Esophagus (tissue), 2 donors: ENCODE measurements around the gene SFRP5. TPM values are rescaled to one million over a fixed set of nuclear protein-coding genes. Genes with fewer than 3 reads are reported as not detected.
A peak's percentile ranks its signal among the peaks of the same experiment; 100 is the strongest.

Source experiments
- H3K27ac ChIP-seq, 2 donors: one replicate each; pipeline ENCODE4 v1.5.1; 2013; ENCODE audit warnings: low read depth in 2 of 2, mild to moderate bottlenecking in 2 of 2, inconsistent platforms in 1 of 2, low read length in 1 of 2, moderate library complexity in 1 of 2
- H3K27me3 ChIP-seq, 2 donors: one replicate each; pipeline ENCODE4 v1.6.1; 2013; ENCODE audit warnings: low read length in 2 of 2, control low read depth in 1 of 2, mild to moderate bottlenecking in 1 of 2; ENCODE audit not compliant: insufficient read depth in 2 of 2, control insufficient read depth in 1 of 2
- H3K36me3 ChIP-seq, 2 donors: one replicate each; pipeline ENCODE4 v1.6.1; 2013; ENCODE audit warnings: low read length in 1 of 2; ENCODE audit not compliant: control insufficient read depth in 2 of 2, insufficient read depth in 2 of 2
- H3K4me1 ChIP-seq, 2 donors: one replicate each; pipeline ENCODE4 v1.6.1; 2013; ENCODE audit warnings: low read length in 1 of 2; ENCODE audit not compliant: control insufficient read depth in 2 of 2, insufficient read depth in 2 of 2
- H3K4me3 ChIP-seq, 2 donors: one replicate each; pipeline ENCODE4 v1.5.1; 2013; ENCODE audit warnings: low read length in 2 of 2, mild to moderate bottlenecking in 2 of 2, low read depth in 1 of 2, moderate library complexity in 1 of 2
- H3K9me3 ChIP-seq, 2 donors: one replicate each; pipeline ENCODE4 v1.6.1; 2013; ENCODE audit warnings: mild to moderate bottlenecking in 2 of 2, low read depth in 1 of 2, low read length in 1 of 2, moderate library complexity in 1 of 2; ENCODE audit not compliant: control insufficient read depth in 2 of 2, insufficient read depth in 1 of 2
- WGBS, 2 donors: extraction: QIAGEN DNeasy Blood & Tissue Kit; methylation state at CpG; one replicate each; pipeline ENCODE4 v1.1.7; 2013; 5-methylcytosine and 5-hydroxymethylcytosine counted together
- polyA plus RNA-seq, 2 donors: library from polyadenylated mRNA; stranded (reverse); fragments of 200-250 nt; gene quantifications; one replicate each; pipeline ENCODE4 v1.2.3, GENCODE V29; 2013
- donor health status: healthy with polysubstance abuse.
- donor health status: Bipolar disorder and iron deficiency.

Gene SFRP5, protein sequence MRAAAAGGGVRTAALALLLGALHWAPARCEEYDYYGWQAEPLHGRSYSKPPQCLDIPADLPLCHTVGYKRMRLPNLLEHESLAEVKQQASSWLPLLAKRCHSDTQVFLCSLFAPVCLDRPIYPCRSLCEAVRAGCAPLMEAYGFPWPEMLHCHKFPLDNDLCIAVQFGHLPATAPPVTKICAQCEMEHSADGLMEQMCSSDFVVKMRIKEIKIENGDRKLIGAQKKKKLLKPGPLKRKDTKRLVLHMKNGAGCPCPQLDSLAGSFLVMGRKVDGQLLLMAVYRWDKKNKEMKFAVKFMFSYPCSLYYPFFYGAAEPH
- polyA plus RNA-seq, result under 1 TPM; 0.65 to 0.88 TPM

DNA sequence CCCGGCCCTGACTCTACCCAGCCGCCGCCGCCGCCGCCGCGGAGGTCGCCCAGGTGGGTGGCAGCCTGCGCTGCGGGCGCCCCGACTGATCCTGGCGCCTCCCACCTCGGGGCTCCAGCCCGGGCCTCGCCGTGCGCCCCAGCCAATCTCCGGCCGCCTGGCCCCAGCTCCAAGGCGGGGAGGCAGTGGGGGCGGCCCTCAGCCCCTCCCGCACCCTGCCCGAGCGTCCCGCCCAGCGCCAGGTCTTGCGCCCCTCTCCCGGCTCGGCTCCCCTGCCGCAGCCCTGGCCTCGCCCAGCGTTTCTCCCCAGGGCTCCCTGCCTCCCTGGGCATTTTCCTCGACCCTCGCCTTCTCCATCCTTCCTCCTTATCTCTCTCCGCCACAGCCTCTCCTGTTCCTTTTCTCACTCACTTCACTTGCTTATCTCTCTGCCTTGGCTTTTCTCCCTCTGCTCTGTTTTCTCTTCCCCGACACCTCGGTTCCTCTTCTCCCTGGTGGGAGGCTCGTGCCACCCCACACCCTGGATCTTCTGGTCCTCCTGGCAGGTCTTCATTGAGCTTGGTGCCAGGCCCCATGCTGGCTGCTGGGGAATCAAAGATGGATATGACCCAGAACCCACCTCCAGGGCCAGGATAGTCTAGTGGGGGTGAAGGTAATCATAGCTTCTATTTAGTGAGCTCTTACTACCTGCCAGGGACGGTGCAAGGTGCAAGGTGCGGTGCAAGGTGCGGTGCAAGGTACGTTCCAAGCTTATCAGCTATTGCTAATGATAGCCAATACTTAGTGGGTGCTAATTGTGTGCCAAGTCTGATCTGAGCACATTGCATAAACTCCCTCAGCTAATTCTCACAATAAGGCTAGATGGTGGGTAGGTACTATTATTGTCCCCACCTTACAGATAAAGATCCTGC, at the start of gene SFRP5:
Gene SFRP5, minus strand, starts transcription at position 87 of the 911 bp plus-strand sequence. CDS start 166 bp downstream, outside the sequence.
- Histone ChIP-seq H3K9me3 (no peaks in the 10 kb centered on the region), H3K27me3 (peaks cover 3 to 14% of the 10 kb centered on the region in 2 donors), H3K27ac (no peak within 1 kb of the TSS), H3K4me1 (peaks cover 6 to 7% of the 10 kb centered on the region in 2 donors), H3K4me3 (peak within 1 kb of the TSS; percentile 11 to 21), H3K36me3 (no peaks in the 10 kb centered on the region)
- WGBS, 2 donors, result 15 to 16% methylated on average over 24 to 44 of the region's 44 CpGs

DNA sequence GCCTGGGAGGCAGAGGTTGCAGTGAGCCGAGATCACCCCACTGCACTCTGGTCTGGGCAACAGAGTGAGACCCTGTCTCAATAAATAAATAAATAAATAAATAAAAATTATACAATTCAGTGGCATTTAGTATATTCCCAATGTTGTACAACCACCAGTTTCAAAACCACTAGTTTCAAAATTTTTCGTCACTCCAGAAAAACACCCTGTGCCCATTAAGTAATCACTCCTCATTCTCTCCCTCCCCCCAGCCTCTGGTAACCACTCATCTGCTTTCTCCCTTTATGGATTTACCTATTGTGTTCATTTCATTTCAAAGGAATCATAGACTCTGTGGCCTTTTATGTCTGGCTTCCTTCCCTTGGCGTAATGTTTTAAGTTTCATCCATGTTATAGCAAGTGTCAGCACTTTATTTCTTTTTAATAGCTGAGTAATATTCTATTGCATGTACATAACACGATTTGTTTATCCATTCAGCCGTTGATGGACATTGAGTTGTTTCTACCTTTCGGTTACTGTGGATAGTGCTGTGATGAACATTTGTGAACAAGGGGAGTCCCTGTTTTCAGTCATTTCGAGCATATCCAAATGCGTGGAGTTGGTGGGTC, 48.4 kb upstream of the SFRP5 start:
- Histone ChIP-seq H3K27me3 (no peaks in the 10 kb centered on the region), H3K9me3 (no peaks in the 10 kb centered on the region), H3K27ac (no peak overlapping the region), H3K4me1 (peaks cover 0 to 9% of the 10 kb centered on the region in 2 donors), H3K4me3 (no peak overlapping the region), H3K36me3 (no peaks in the 10 kb centered on the region)
- 92 to 93% methylated on average over 8 of the region's 8 CpGs for WGBS, 2 donors

DNA sequence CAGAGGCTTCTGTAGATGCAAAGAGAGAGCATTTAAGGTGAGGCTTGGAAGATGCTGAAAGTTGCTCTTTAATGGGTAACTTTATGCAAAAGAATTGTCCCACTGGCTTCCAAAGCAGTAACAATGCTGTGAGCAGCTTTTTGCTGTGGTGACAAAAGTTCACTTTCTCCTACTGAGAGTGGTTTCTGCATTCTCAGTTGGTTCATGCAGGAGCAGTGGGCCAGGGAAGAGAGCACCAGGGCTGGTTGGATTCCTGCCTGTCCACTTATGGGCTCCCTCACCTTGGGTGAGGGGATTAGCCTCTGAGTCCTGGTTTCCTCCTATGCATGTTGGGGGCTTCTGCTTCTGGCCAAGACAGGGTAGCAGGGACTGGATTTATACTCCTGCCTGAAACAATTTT, 46.8 kb upstream of the SFRP5 start:
- no peaks in the 10 kb centered on the region for H3K27me3 ChIP-seq

DNA sequence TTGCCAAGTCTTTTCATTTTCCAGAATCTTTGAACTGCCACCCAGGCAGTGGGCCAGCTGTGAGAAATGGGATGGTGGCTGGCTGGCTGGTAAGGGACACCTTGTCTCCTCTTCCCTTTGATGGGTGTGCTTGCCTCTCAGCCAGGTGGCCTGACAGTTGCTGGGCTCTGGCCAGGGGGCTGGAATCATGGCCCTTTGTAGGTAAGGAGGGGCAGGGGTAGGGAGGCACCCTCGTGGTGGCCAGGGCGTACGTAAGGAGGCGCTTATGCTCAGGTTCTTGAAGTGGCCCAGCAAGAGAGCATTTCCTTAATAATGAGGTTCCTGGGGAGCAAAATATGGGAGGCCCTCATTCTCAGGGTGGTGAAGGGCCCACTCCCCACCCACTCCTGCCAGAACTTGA, 44.8 kb upstream of the SFRP5 start:
- no peak overlapping the region for H3K27ac ChIP-seq
- H3K27me3 ChIP-seq, result no peaks in the 10 kb centered on the region
- H3K4me3 ChIP-seq, result no peak overlapping the region
- H3K9me3 ChIP-seq, result no peaks in the 10 kb centered on the region
- 77 to 86% methylated on average over 4 of the region's 4 CpGs for WGBS, 2 donors
- no peaks in the 10 kb centered on the region for H3K36me3 ChIP-seq
- H3K4me1 ChIP-seq, result peaks cover 0 to 4% of the 10 kb centered on the region in 2 donors

More for the DNA sequence above, 46.8 kb upstream of the SFRP5 start:
- no peak overlapping the region for H3K4me3 ChIP-seq
- no peak overlapping the region for H3K27ac ChIP-seq
- no peaks in the 10 kb centered on the region for H3K36me3 ChIP-seq
- H3K4me1 ChIP-seq, result peaks cover 0 to 9% of the 10 kb centered on the region in 2 donors
- no peaks in the 10 kb centered on the region for H3K9me3 ChIP-seq

DNA sequence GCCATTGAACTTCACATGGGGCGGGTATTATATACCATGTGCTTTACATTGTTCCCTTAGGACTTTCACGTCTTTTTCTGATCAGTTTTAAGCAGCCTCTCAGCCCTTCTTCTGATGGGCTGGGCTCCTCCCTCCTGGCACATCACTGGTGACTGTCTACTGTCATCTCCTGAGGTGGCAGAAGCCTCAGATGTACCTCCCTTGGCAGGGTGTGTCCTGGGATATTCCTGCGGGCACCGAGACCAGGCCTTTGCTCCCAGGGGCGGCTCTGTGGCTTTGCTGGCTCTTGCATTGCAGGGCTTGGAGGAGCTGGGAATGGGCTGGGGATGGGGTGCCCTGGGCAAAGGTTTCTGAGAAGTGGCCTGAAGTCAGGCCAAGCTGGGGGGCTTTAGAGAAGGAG, 43.2 kb upstream of the SFRP5 start:
- H3K27ac ChIP-seq, result no peak overlapping the region
- H3K36me3 ChIP-seq, result no peaks in the 10 kb centered on the region
- H3K27me3 ChIP-seq, result no peaks in the 10 kb centered on the region
- H3K4me1 ChIP-seq, result no peaks in the 10 kb centered on the region
- H3K4me3 ChIP-seq, result no peak overlapping the region
- WGBS, 2 donors, result 83 to 88% methylated on average over 5 of the region's 5 CpGs
- H3K9me3 ChIP-seq, result no peaks in the 10 kb centered on the region

DNA sequence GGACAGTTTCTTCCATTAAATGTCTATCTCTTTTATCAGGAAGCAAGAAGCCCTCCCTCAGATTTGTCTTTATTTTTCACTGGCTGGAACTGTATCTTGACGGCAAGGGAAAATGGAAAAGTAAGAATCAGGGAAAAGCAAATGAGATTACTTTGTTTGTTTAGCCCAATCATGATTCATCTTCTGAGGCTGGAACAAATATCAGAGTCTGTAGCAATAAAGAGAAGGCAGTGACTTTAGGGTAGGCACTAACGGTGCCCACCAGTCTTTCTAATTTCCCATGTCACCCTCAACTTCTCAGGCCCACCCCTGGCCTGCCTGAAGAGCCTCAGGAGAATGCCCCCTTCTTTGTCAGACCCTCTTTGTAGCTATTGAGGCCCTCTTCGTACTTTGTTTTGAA, 41.5 kb upstream of the SFRP5 start:
- Histone ChIP-seq H3K36me3 (no peaks in the 10 kb centered on the region), H3K4me3 (no peak overlapping the region), H3K9me3 (no peaks in the 10 kb centered on the region), H3K27me3 (no peaks in the 10 kb centered on the region), H3K27ac (no peak overlapping the region), H3K4me1 (no peaks in the 10 kb centered on the region)
- WGBS, 2 donors, result 47 to 51% methylated on average over 3 of the region's 3 CpGs

DNA sequence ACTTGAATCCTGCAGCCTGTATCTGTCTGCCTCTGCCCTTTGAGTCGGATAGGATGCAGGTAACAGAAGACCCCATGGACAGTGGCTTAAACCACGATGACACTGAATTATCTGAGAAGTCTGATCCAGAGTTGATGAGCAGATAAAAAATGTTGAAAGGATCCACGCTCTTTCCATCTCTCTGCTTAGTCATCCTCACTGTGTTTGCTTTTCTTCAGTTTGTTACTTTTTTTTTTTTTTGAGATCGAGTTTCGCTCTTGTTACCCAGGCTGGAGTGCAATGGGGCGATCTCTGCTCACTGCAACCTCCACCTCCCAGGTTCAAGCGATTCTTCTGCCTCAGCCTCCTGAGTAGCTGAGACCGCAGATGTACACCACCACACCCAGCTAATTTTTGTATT, 40.9 kb upstream of the SFRP5 start:
- H3K36me3 ChIP-seq, result no peaks in the 10 kb centered on the region

DNA sequence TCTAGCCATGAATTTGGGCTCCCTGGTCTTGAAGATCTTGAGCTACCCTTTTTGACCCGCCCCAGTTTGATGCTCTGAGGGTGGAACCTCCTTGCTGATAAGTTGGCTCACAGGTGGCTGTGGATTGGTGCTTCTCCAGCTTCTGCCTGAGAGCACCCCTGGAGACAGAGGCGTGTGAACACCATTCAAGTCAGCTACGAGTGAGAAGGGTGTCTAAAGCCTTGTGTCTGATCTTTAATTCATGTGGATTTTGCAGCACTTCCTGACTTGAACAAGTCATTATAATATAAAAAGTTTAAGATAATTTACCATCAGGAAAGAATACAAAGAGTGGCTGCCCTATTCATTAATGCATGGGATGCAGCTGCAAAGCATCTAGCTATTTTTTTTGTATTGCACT, 40.2 kb upstream of the SFRP5 start:
- Histone ChIP-seq H3K4me1 (no peaks in the 10 kb centered on the region), H3K36me3 (no peaks in the 10 kb centered on the region), H3K27ac (no peak overlapping the region), H3K4me3 (no peak overlapping the region), H3K9me3 (no peaks in the 10 kb centered on the region), H3K27me3 (no peaks in the 10 kb centered on the region)
- WGBS, 2 donors, result 53 to 62% methylated on average over 3 of the region's 3 CpGs

More for the DNA sequence above, 40.9 kb upstream of the SFRP5 start:
- no peak overlapping the region for H3K4me3 ChIP-seq
- WGBS, 2 donors, result 69 to 74% methylated on average over 8 of the region's 8 CpGs
- no peaks in the 10 kb centered on the region for H3K9me3 ChIP-seq
- H3K4me1 ChIP-seq, result no peaks in the 10 kb centered on the region
- no peaks in the 10 kb centered on the region for H3K27me3 ChIP-seq
- H3K27ac ChIP-seq, result no peak overlapping the region

DNA sequence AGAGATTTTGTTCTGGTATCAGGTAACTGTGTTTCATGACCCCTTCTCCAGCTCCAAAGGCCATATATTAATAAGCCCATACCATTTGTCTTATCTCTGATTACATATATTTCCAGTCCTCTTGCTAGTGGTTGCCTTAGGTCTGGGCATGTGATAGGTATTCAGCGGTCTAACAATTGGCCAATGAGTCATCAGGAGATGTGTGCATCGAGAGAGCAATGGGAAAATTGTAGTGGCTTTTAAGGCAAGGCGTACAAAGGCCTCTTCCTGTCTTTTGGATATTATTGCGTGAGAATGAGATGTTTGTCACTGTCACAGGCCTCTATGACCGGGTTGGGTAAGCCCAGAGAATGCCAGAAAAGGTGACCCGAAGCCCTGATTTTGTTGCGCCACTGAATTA, 38.6 kb upstream of the SFRP5 start:
- Histone ChIP-seq H3K36me3 (no peaks in the 10 kb centered on the region), H3K4me3 (no peak overlapping the region), H3K4me1 (no peaks in the 10 kb centered on the region), H3K9me3 (no peaks in the 10 kb centered on the region), H3K27ac (no peak overlapping the region), H3K27me3 (no peaks in the 10 kb centered on the region)
- WGBS, 2 donors, result 66 to 73% methylated on average over 7 of the region's 7 CpGs
